GM15510 (cell line): Measurements from ENCODE around the gene STOX2.

Experiments used
- POLR2A ChIP-seq: IDR thresholded peaks from 3 replicates; pipeline ENCODE4 v1.6.1; 2011; ENCODE audit warnings: borderline replicate concordance; ENCODE audit not compliant: insufficient read length; ENCODE audit errors: extremely low read depth

STOX2 gene

GRCh38 chr4:184052616-184053015 is 147.5 kb downstream of the STOX2 start:
- no peak for TF ChIP-seq POLR2A

GRCh38 chr4:184053434-184053833 is 148.3 kb downstream of the STOX2 start:
- no peak for TF ChIP-seq POLR2A

GRCh38 chr4:184056877-184057276 is 151.8 kb downstream of the STOX2 start:
- no peak for TF ChIP-seq POLR2A

GRCh38 chr4:184058026-184058425 is 152.9 kb downstream of the STOX2 start:
- no peak for TF ChIP-seq POLR2A

GRCh38 chr4:184059099-184059498 is 154.0 kb downstream of the STOX2 start:
- TF ChIP-seq POLR2A = no peak

GRCh38 chr4:184061582-184061981 is 156.5 kb downstream of the STOX2 start:
- TF ChIP-seq POLR2A = no peak

GRCh38 chr4:184062769-184063168 is 157.7 kb downstream of the STOX2 start:
- TF ChIP-seq POLR2A = no peak

GRCh38 chr4:184064877-184065276 is 159.8 kb downstream of the STOX2 start:
- no peak for TF ChIP-seq POLR2A

GRCh38 chr4:184066584-184067300 is 161.6 kb downstream of the STOX2 start:
- no peak for TF ChIP-seq POLR2A

GRCh38 chr4:184067931-184068554 is 162.9 kb downstream of the STOX2 start:
- no peak for TF ChIP-seq POLR2A
